LNCaP clone FGC (cell line): ENCODE results near the gene VPS18.

Experiments
- DNase-seq: peaks from one replicate; pipeline ENCODE4 v3.0.0-alpha.2; 2011; ENCODE audit warnings: low read depth
- H3K4me3 ChIP-seq: 2 replicates; pipeline ENCODE4 v1.5.1; 2011; ENCODE audit warnings: mild to moderate bottlenecking, low read depth, low read length, control low read depth
- CTCF ChIP-seq: IDR thresholded peaks from 2 replicates; pipeline ENCODE4 v1.5.1; 2012; ENCODE audit warnings: mild to moderate bottlenecking; ENCODE audit not compliant: control insufficient read depth, insufficient read depth; ENCODE audit errors: extremely low read depth

Gene VPS18

GRCh38 chr15:40877694-40878093, 16.6 kb upstream of the VPS18 start:
- TF ChIP-seq CTCF: no peak
- no peak overlapping the region for H3K4me3 ChIP-seq
- no peak for DNase-seq

- no peak overlapping the region for H3K4me3 ChIP-seq
- no peak for DNase-seq
- no peak for TF ChIP-seq CTCF
Observed at GRCh38 chr15:40878785-40879184, 15.5 kb upstream of the VPS18 start.

- no peak for TF ChIP-seq CTCF
- DNase-seq: no peak
- H3K4me3 ChIP-seq: no peak overlapping the region
Observed at GRCh38 chr15:40879609-40880008, 14.6 kb upstream of the VPS18 start.

- no peak for TF ChIP-seq CTCF
- no peak overlapping the region for H3K4me3 ChIP-seq
- DNase-seq: no peak
Observed at GRCh38 chr15:40881351-40881750, 12.9 kb upstream of the VPS18 start.

DNA sequence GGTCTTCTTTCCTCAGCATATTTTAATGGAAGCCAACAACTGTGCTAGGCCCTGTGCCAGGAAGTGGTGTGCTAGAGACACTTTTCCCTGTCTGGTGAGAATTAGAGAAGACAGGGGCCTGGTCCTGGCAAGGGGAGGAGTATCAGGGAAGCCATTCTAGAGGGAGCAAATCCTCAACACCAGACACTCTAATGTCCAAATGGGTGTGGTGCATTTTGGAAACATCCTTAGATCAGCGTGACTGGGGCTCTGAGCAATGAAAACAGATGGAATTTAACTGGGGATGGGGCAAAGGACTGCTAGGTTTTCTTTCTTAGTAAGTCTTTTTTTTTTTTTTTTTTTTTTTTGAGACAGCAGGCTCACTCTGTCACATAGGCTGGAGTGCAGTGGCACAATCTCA, 7.7 kb upstream of the VPS18 start:
- DNase-seq: no peak
- no peak overlapping the region for H3K4me3 ChIP-seq
- TF ChIP-seq CTCF: no peak

DNA sequence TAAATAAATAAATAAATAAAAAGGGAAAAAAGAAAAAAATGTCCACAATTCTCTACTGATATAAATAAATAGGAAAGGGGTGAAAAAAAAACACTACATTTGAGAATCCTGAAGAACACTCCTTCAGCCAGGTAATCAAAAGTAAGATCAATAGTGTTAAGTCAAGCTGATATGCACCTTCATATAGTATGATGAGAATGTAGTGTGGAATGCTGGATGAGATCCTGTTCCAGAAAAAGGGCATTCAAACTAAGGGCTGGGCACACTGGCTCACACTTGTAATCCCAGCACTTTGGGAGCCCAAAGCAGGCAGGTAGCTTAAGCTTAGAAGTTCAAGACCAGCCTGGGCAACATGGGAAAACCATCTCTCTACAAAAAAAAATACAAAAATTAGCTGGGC, 5.1 kb upstream of the VPS18 start:
- no peak for TF ChIP-seq CTCF
- DNase-seq: no peak
- H3K4me3 ChIP-seq: no peak overlapping the region

GRCh38 chr15:40891138-40891537, 3.1 kb upstream of the VPS18 start:
- H3K4me3 ChIP-seq: no peak overlapping the region
- DNase-seq: no peak
- no peak for TF ChIP-seq CTCF
